Heart right ventricle (tissue), 16 donors: ENCODE data around the gene CCDC3. TPM values are rescaled to one million over a fixed set of nuclear protein-coding genes. Genes with fewer than 3 reads are reported as not detected.

Experiments
- ATAC-seq, 8 donors: fragments of 200-7000 bp; cut with Tn5 transposase; one replicate each; pipeline ENCODE4 v1.9.1; 2020; ENCODE audit warnings: mild to moderate bottlenecking in 8 of 8, moderate library complexity in 8 of 8, moderate number of reproducible peaks in 1 of 8
- DNase-seq, 2 donors: peaks; one replicate each; pipeline ENCODE4 v3.0.0-alpha.2; 2020
- H3K27ac ChIP-seq, 10 donors: fragments of 200-600 bp; sonication (generic) in 2 of 10; one replicate each; pipeline versions ENCODE4 v1.5.0 to v1.8.0; 2020 to 2022; ENCODE audit warnings: mild to moderate bottlenecking in 3 of 10
- H3K27me3 ChIP-seq, 7 donors: fragments of 200-600 bp; one replicate each; pipeline ENCODE4 v1.8.0; 2021 to 2022; ENCODE audit warnings: mild to moderate bottlenecking in 2 of 7
- H3K36me3 ChIP-seq, 9 donors: fragments of 200-600 bp; sonication (generic) in 1 of 9; one replicate each; pipeline versions ENCODE4 v1.5.0 to v1.8.0; 2020 to 2022; ENCODE audit warnings: mild to moderate bottlenecking in 2 of 9
- H3K4me1 ChIP-seq, 9 donors: fragments of 200-600 bp; sonication (generic) in 1 of 9; one replicate each; pipeline versions ENCODE4 v1.5.0 to v1.8.0; 2020 to 2022; ENCODE audit warnings: mild to moderate bottlenecking in 4 of 9
- H3K4me3 ChIP-seq, 10 donors: fragments of 200-600 bp; sonication (generic) in 2 of 10; one replicate each; pipeline versions ENCODE4 v1.5.0 to v1.8.0; 2020 to 2022; ENCODE audit warnings: mild to moderate bottlenecking in 7 of 10, moderate library complexity in 2 of 10
- H3K9me3 ChIP-seq, 11 donors: fragments of 200-600 bp in 10 of 11; sonication (generic) in 2 of 11; one replicate each; pipeline versions ENCODE4 v1.5.0 to v1.8.0; 2013 to 2022; ENCODE audit warnings: mild to moderate bottlenecking in 2 of 11, control low read depth in 1 of 11, moderate library complexity in 1 of 11
- CTCF ChIP-seq, 9 donors: fragments of 200-600 bp; sonication (generic) in 2 of 9; IDR thresholded peaks; one replicate each; pipeline versions ENCODE4 v1.5.0 to v1.8.0; 2021 to 2022; ENCODE audit warnings: antibody characterized with exemption in 9 of 9, mild to moderate bottlenecking in 5 of 9, moderate library complexity in 1 of 9
- WGBS, 2 donors: extraction: QIAGEN DNeasy Blood & Tissue Kit; methylation state at CpG; one replicate each; pipeline ENCODE4 v1.1.7; 2013; ENCODE audit warnings: inconsistent platforms in 1 of 2; 5-methylcytosine and 5-hydroxymethylcytosine counted together
- intact Hi-C, 10 donors: fragments of 100-400 bp; cut with DNase I; formaldehyde crosslinking; loops; one replicate each; pipeline versions ENCODE4 v1.11.1 to v1.14.2; 2022
- polyA plus RNA-seq, 2 donors: library from polyadenylated mRNA; stranded (reverse); fragments of 200-250 nt; gene quantifications; one replicate each; pipeline ENCODE4 v1.2.3, GENCODE V29; 2013
- total RNA-seq, 10 donors: library from RNA; stranded (reverse); fragmentation: NEBNext Ultra II Directional in 3 of 10; extraction: Animal tissue kit (Norgen Biotek cat#: 25700) in 3 of 10; gene quantifications; one replicate each; pipeline versions ENCODE4 v1.2.1 to v1.2.4, GENCODE V29; 2021 to 2023
- donor health status: Arrhythmogenic right ventricular cardiomyopathy.
- donor health status: ischemic (EF 13 %, LVEDD 7.1; RV severe dilation, severe dysfunction).
- donor health status: healthy with polysubstance abuse.
- donor health status: DM: no; HTN: yes; CAD: no.
- donor health status: DM: no; HTN: no; CAD: no.
- donor health status: ischemic (EF 25% LVEDD 6.9; RV normal size, moderate dysfunction).
- donor health status: ischemic (EF 25% LVEDD 5.7; RV mildly dilated, moderate dysfunction).
- donor health status: healthy.
- donor health status: DM: yes; HTN: yes; CAD: no.
- donor health status: Ischemic cardiomyopathy.
- donor health status: ischemic (EF 35%, LVEDD 5.7; RV mildly dilated, moderate dysfunction).
- donor health status: nonischemic (EF 11% LVEDD 7.7; RV severe dilation, severe dysfunction).
- donor health status: DM: yes; HTN: yes; CAD: no.
- donor health status: PGD.
- donor health status: ischemic (EF 29% LVEDD 5.4; RV normal size, mild dysfunction).
- donor health status: nonischemic (EF 23%, LVEDD 6.1; RV moderate dilation, normal function).

The CCDC3 gene
- total and polyA plus RNA-seq, 12 donors, result 2.6 to 14.3 (median 6.9) TPM

GRCh38 chr10:13026873-13027272 lies 25.4 kb upstream of the CCDC3 start:
- no peak for TF ChIP-seq CTCF (IDR thresholded peaks at IDR 0.05)
- intact Hi-C loops, result no loop called here
- 50 to 55% methylated on average over 5 of the region's 5 CpGs for WGBS, 2 donors
- ATAC-seq, result no peak
- Histone ChIP-seq H3K27me3 (peaks cover 0 to 9% (median 0%) of the 10 kb centered on the region in 7 donors), H3K4me1 (no peaks in the 10 kb centered on the region), H3K9me3 (peaks cover 0 to 29% (median 16%) of the 10 kb centered on the region in 11 donors), H3K4me3 (no peak overlapping the region), H3K27ac (no peak overlapping the region), H3K36me3 (no peaks in the 10 kb centered on the region)
- DNase-seq, result no peak

- peaks cover 0 to 29% (median 16%) of the 10 kb centered on the region in 11 donors for H3K9me3 ChIP-seq
- no peak for DNase-seq
- H3K4me1 ChIP-seq, result no peaks in the 10 kb centered on the region
- H3K4me3 ChIP-seq, result no peak overlapping the region
- intact Hi-C loops, result no loop called here
- no peaks in the 10 kb centered on the region for H3K36me3 ChIP-seq
- TF ChIP-seq CTCF (IDR thresholded peaks at IDR 0.05), result no peak
- H3K27ac ChIP-seq, result no peak overlapping the region
- peaks cover 0 to 9% (median 0%) of the 10 kb centered on the region in 7 donors for H3K27me3 ChIP-seq
- no peak for ATAC-seq
- WGBS, 2 donors, result 69% methylated on average over 2 of the region's 2 CpGs
These were observed 22.2 kb upstream of the CCDC3 start for GRCh38 chr10:13023754-13024153.

GRCh38 chr10:13019280-13019679 lies 17.8 kb upstream of the CCDC3 start:
- intact Hi-C loops, result no loop called here
- WGBS, 2 donors, result 71 to 76% methylated on average over 8 of the region's 8 CpGs
- Histone ChIP-seq H3K27ac (no peak overlapping the region), H3K4me1 (no peaks in the 10 kb centered on the region), H3K9me3 (peaks cover 0 to 20% (median 10%) of the 10 kb centered on the region in 11 donors), H3K4me3 (no peak overlapping the region), H3K27me3 (peaks cover 0 to 4% (median 0%) of the 10 kb centered on the region in 7 donors), H3K36me3 (no peaks in the 10 kb centered on the region)
- no peak for TF ChIP-seq CTCF (IDR thresholded peaks at IDR 0.05)
- ATAC-seq (no peak), DNase-seq (no peak)

- no peaks in the 10 kb centered on the region for H3K4me1 ChIP-seq
- intact Hi-C loops, result no loop called here
- ATAC-seq, result no peak
These were observed 16.7 kb upstream of the CCDC3 start for GRCh38 chr10:13018171-13018570.

More at GRCh38 chr10:13018171-13018570, 16.7 kb upstream of the CCDC3 start:
- no peak for TF ChIP-seq CTCF (IDR thresholded peaks at IDR 0.05)
- Histone ChIP-seq H3K27me3 (peaks cover 0 to 4% (median 0%) of the 10 kb centered on the region in 7 donors), H3K27ac (no peak overlapping the region), H3K9me3 (peaks cover 0 to 16% (median 5%) of the 10 kb centered on the region in 11 donors), H3K4me3 (no peak overlapping the region), H3K36me3 (no peaks in the 10 kb centered on the region)
- no peak for DNase-seq
- WGBS, 2 donors, result 45 to 46% methylated on average over 3 of the region's 3 CpGs
